ENCODE results near the gene PHF21A.
A peak's percentile ranks its signal among the peaks of the same experiment; 100 is the strongest.

The PHF21A gene

GRCh38 chr11:46009647-46010046, 111.6 kb downstream of the PHF21A start:
- no peak for TF ChIP-seq CTCF (IDR thresholded peaks at IDR 0.05)
- no peak for DNase-seq
- peaks cover 9% of the 10 kb centered on the region for H3K4me1 Mint-ChIP-seq
- no peak overlapping the region for H3K27ac Mint-ChIP-seq
- no peaks in the 10 kb centered on the region for H3K9me3 Mint-ChIP-seq
- no peaks in the 10 kb centered on the region for H3K27me3 Mint-ChIP-seq (ENCODE audit: low read depth, poor library complexity)
- no peak overlapping the region for H3K4me3 Mint-ChIP-seq
- H3K36me3 Mint-ChIP-seq (ENCODE audit: low read depth): no peaks in the 10 kb centered on the region

GRCh38 chr11:46006418-46007070, 114.7 kb downstream of the PHF21A start:
- DNase-seq: peak; percentile 15
- TF ChIP-seq CTCF (IDR thresholded peaks at IDR 0.05): peak; percentile 66
- Mint-ChIP-seq H3K27ac (no peak overlapping the region), H3K36me3 (ENCODE audit: low read depth) (no peaks in the 10 kb centered on the region), H3K9me3 (no peaks in the 10 kb centered on the region), H3K4me1 (peaks cover 5% of the 10 kb centered on the region), H3K27me3 (ENCODE audit: low read depth, poor library complexity) (no peaks in the 10 kb centered on the region), H3K4me3 (no peak overlapping the region)

- no peak for TF ChIP-seq CTCF (IDR thresholded peaks at IDR 0.05)
- DNase-seq: no peak
- Mint-ChIP-seq H3K27ac (no peak overlapping the region), H3K9me3 (no peaks in the 10 kb centered on the region), H3K4me3 (no peak overlapping the region), H3K4me1 (peaks cover 5% of the 10 kb centered on the region), H3K36me3 (ENCODE audit: low read depth) (no peaks in the 10 kb centered on the region), H3K27me3 (ENCODE audit: low read depth, poor library complexity) (no peaks in the 10 kb centered on the region)
Measured at GRCh38 chr11:46003572-46003971, 117.7 kb downstream of the PHF21A start.

- TF ChIP-seq CTCF (IDR thresholded peaks at IDR 0.05): no peak
- Mint-ChIP-seq H3K27ac (no peak overlapping the region), H3K4me1 (peaks cover 5% of the 10 kb centered on the region), H3K4me3 (no peak overlapping the region), H3K27me3 (ENCODE audit: low read depth, poor library complexity) (no peaks in the 10 kb centered on the region), H3K9me3 (no peaks in the 10 kb centered on the region), H3K36me3 (ENCODE audit: low read depth) (no peaks in the 10 kb centered on the region)
- DNase-seq: no peak
Measured at GRCh38 chr11:46002189-46002588, 119.1 kb downstream of the PHF21A start.

- Mint-ChIP-seq H3K27me3 (ENCODE audit: low read depth, poor library complexity) (no peaks in the 10 kb centered on the region), H3K27ac (no peak overlapping the region), H3K9me3 (no peaks in the 10 kb centered on the region), H3K4me3 (no peak overlapping the region), H3K4me1 (peaks cover 4% of the 10 kb centered on the region), H3K36me3 (ENCODE audit: low read depth) (no peaks in the 10 kb centered on the region)
- DNase-seq: no peak
- TF ChIP-seq CTCF (IDR thresholded peaks at IDR 0.05): no peak
Measured at GRCh38 chr11:46001448-46001914, 119.8 kb downstream of the PHF21A start.

- no peak for TF ChIP-seq CTCF (IDR thresholded peaks at IDR 0.05)
- Mint-ChIP-seq H3K9me3 (no peaks in the 10 kb centered on the region), H3K4me3 (no peak overlapping the region), H3K36me3 (ENCODE audit: low read depth) (no peaks in the 10 kb centered on the region), H3K27ac (no peak overlapping the region), H3K27me3 (ENCODE audit: low read depth, poor library complexity) (no peaks in the 10 kb centered on the region), H3K4me1 (peaks cover 33% of the 10 kb centered on the region)
- no peak for DNase-seq
Measured at GRCh38 chr11:45997599-45997998, 123.7 kb downstream of the PHF21A start.

Measured in nephron progenitor cell (in vitro differentiated cells).